Stimulated activated CD4-positive, alpha-beta T cell treated with anti-CD3 and anti-CD28 coated beads, Interleukin-1b, Interleukin-23, amount 100 ng/mL, for 24 hours (primary cell): ENCODE measurements around the gene POM121.
"Not testable (repeated sequence)": the region's sequence is repeated elsewhere in the genome, so short reads cannot be mapped to it uniquely, and the experiment has no call there.

Experiments
- DNase-seq, 4 experiments: peaks; one replicate each; pipeline ENCODE4 v3.0.0-alpha.2; 2020; ENCODE audit warnings: low read depth in 4 of 4, low spot score in 1 of 4

Gene POM121

DNA sequence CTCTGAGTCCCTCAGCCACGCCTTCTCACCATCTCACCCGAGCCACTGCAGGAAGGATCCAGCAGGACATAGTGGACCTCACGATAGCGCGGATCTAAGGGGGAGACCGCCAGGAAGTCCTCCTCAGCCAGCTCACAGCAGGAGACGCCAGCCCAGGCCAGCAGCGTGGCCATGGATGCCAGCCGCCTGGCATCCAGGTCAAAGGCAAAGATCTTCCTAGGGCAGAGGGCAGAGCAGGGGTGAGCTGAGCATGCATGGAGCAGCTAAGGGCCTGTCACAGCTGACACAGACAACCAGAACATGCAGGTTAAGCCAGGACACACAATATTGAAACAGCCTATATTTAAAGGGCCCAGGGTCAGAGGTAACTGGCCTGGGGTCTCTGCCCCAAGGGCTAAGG, 24.4 kb downstream of the POM121 start:
- not testable (repeated sequence) for DNase-seq

- not testable (repeated sequence) for DNase-seq
Observed at GRCh38 chr7:72949686-72950085, 24.8 kb downstream of the POM121 start.

- DNase-seq = not testable (repeated sequence)
Observed at GRCh38 chr7:72950432-72950831, 25.5 kb downstream of the POM121 start.

- not testable (repeated sequence) for DNase-seq
Observed at GRCh38 chr7:72953901-72954562, 29.1 kb downstream of the POM121 start.

DNA sequence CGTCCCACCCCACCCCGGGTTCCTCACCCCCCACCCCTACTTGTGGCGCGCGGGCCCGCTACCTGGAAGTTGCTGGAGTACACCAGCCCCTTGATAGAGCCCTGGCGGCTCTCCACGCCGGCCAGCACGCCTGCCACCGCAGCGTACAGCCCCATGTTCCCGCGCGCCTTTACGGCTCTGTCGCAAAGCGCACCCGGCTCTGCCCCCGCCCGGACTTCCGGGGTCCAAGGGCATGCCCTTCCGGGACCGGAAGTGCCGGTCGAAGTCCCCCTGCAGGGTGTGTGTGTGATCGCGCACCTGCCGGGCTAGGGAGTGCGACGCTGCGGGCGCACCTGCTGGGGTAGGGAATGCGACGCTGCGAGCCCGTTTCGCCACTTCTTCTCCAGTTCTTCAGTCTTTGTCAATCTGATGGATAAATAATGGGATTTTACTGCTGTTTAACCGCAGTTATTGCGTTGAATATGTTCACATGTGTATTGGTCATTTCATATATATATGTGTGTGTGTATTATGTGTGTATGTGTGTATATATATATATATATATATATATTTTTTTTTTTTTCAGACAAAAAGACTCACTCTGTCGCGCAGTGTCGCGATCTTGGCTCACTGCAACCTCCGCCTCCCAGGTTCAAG, 29.8 kb downstream of the POM121 start:
- DNase-seq = not testable (repeated sequence)

DNA sequence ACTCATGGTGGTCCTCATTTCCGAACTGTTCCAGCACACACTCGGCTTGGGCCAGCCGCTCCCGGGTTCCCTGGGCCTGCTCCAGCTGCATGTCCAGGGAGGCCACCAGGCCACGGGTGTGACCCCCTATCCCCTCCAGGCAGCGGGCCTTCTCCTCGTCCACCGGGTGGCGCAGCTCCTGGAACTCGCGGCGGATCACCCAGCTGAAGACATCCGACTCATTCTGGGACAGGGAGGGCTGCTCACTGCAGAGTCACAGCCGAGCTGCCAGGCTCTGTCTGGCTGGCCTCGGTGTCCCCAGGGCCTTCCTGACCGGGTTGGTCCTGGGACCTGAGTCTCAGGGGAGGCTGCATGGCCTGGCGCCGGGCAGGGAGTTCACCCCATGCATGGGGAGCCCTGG, 35.1 kb downstream of the POM121 start:
- DNase-seq = not testable (repeated sequence)

DNA sequence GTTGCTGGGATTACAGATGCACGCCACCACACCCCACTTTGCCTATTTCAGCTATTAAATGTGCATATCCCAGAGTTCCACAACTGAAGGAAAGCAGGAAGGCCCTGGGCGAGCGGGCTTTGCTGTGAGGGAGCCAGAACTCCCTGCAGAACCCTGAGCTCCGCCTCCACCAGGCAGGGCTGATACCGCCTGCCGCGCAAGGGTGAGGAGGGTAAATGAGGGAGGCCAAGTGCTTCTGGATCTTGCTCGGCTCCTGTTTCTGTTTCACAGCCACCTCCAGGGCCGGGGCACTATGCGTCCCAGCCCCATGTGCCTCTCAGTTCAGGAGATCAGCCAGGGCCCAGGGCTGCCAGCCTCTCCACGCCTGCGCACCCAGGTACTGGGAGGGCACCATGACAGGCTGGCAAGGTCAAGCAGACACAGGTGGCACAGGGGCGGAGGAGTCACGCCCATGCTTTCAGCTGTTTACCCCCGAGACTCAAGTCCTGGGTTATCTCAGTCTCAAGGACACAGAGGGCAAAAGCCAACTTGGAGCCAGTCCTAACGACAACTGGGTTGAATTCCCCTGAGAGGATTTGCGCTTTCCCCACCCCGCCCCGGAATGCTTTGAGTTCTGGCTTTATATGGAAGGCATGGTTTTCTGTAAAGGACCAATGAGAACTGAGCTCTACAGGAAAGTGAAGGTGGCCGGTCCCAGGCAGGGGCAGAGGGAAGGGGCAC, 35.9 kb downstream of the POM121 start:
- DNase-seq = not testable (repeated sequence)

GRCh38 chr7:72961346-72961650, 36.4 kb downstream of the POM121 start:
- not testable (repeated sequence) for DNase-seq

- DNase-seq = not testable (repeated sequence)
Observed at GRCh38 chr7:72963056-72963455, 38.2 kb downstream of the POM121 start.

DNA sequence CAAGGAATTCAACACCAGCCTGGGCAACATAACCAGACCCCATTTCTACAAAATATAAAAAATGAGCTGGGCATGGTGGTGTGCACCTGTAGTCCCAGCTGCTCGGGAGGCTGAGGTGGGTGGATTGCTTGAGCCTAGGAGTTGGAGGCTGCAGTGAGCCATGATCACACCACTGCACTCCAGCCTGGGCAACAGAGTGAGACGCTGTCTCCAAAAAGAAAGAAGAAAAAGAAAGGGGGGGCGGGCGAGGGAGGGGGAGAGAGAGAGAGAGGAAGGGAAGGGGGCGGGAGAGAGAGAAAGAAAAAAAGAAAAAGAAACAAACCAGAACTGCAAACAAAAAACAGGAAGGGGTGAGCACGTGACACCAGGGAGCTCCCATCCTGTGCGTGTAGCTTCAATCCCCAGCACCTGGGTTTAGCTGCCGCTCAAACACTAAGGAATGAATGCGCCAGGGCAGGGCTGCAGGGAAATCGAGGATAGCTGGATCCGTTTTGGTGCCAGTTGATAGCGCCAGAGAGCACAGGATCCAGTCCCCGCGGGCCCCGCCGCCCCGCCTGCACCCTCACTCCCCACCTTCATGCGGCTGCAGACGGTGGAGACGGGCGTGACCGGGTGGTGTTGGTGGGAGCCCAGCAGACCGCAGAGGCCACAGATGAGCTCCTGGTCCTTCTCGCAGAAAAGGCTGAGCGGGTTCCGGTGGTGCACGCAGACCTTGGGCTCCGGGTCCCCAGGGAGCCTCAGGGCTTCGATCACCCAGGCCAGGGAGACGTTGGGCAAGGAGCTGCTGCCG, 40.5 kb downstream of the POM121 start:
- not testable (repeated sequence) for DNase-seq

GRCh38 chr7:72966892-72967291, 42.0 kb downstream of the POM121 start:
- DNase-seq = not testable (repeated sequence)

DNA sequence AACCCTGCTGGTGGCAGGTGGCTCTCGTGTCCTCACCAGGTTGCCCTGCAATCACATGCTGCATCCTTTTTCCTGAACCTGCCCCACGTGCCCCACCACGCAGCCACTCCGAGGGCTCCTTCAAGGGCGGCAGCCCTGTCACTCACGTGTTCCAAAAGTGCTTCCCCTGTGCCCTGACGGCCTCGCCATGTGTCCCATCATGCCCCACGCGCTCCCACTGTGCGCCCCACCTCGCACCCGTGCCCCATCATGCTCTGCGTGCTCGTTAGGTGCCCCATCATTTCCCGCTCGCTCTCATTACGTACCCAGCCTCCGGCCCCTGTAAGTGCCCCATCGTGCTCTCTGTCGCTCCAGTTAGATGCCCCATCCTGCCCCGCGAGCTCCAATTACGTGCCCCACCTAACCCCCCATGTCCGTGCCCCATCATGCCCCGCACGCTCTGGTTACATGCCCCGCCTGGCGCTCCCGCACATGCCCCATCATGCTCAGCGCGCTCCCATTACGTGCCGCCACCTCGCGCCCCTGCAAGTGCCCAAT, 44.2 kb downstream of the POM121 start, which contains the start of gene TRIM74:
TRIM74 (minus strand) TSS at position 487 of the 537 bp plus-strand sequence. CDS start 3,309 bp downstream, outside the sequence.
- DNase-seq = not testable (repeated sequence)

- DNase-seq = not testable (repeated sequence)
Observed at GRCh38 chr7:72969688-72970087, 44.8 kb downstream of the POM121 start.

DNA sequence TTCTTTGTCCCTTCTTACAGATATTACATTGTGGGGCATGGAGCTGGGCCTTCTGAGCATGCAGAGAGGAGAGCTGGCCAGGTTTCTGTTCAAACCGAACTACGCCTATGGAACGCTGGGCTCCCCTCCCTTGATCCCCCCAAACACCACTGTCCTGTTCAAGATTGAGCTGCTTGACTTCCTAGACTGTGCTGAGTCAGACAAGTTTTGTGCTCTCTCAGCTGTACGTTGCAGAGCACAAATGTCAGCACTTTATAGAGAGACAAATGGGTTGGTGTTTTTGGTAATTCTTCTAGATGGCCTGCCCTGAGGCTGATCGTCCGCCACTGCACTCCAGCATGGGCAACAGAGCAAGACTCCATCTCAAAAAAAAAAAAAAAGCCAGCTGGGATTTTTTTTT, 46.6 kb downstream of the POM121 start:
- not testable (repeated sequence) for DNase-seq

GRCh38 chr7:72974781-72975180, 49.9 kb downstream of the POM121 start:
- not testable (repeated sequence) for DNase-seq

GRCh38 chr7:72975656-72976286, 50.9 kb downstream of the POM121 start:
- not testable (repeated sequence) for DNase-seq

GRCh38 chr7:72976434-72976833, 51.5 kb downstream of the POM121 start:
- not testable (repeated sequence) for DNase-seq

DNA sequence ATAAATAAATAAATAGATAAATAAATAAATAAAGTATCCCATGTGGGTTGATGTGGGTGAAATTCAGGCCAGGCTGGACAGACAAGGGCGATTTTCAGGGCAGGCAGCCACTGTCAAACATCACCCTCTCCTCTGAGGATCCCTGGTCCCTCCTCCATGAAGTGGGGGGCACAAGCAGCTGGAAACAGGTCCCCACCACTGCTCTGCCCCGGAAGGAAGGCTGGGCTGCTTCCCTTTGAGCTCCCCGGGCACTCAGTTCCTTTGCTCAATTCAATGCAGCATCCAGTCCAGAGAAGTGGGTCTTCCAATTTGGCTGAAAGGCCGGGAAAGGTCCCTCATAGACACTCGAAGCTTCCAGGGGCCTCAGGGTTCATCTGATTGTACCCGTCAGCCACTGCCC, 55.5 kb downstream of the POM121 start:
- not testable (repeated sequence) for DNase-seq

GRCh38 chr7:72982084-72982483, 57.2 kb downstream of the POM121 start:
- DNase-seq = not testable (repeated sequence)

- DNase-seq = not testable (repeated sequence)
Observed at GRCh38 chr7:72990146-72990913, 65.4 kb downstream of the POM121 start.
